Vagina (tissue), 2 donors: ENCODE measurements around the gene ATG2A. TPM values are rescaled to one million over a fixed set of nuclear protein-coding genes. Genes with fewer than 3 reads are reported as not detected.

ENCODE experiments used
- DNase-seq, 2 donors: peaks; one replicate each; pipeline ENCODE4 v3.0.0-alpha.2; 2017; ENCODE audit errors: extremely low spot score in 2 of 2
- H3K27ac ChIP-seq: fragments of 200-600 bp; sonication (generic); one replicate; pipeline ENCODE4 v1.5.1; 2019
- H3K27me3 ChIP-seq: fragments of 200-600 bp; sonication (generic); one replicate; pipeline ENCODE4 v1.5.1; 2019
- H3K36me3 ChIP-seq, 2 donors: fragments of 200-600 bp; sonication (generic); one replicate each; pipeline ENCODE4 v1.5.1; 2017 to 2019
- H3K4me1 ChIP-seq: fragments of 200-600 bp; sonication (generic); one replicate; pipeline ENCODE4 v1.5.1; 2019
- H3K4me3 ChIP-seq, 2 donors: fragments of 200-600 bp; sonication (generic); 1 replicate in 1 of 2; 2 replicates in 1 of 2; pipeline ENCODE4 v1.5.1; 2016 to 2019
- H3K9me3 ChIP-seq: fragments of 200-600 bp; sonication (generic); one replicate; pipeline ENCODE4 v1.5.1; 2019
- POLR2A ChIP-seq, 2 donors: fragments of 450-650 bp; IDR thresholded peaks; one replicate each; pipeline ENCODE4 v1.6.1; 2017; ENCODE audit warnings: antibody characterized with exemption in 2 of 2, mild to moderate bottlenecking in 2 of 2, moderate library complexity in 2 of 2
- POLR2AphosphoS5 ChIP-seq, 2 donors: sonication (generic); formaldehyde crosslinking; IDR thresholded peaks; one replicate each; pipeline ENCODE4 v1.9.0; 2017; ENCODE audit warnings: antibody characterized with exemption in 2 of 2, mild to moderate bottlenecking in 2 of 2, low read depth in 1 of 2; ENCODE audit not compliant: insufficient read depth in 1 of 2
- intact Hi-C: fragments of 100-400 bp; cut with DNase I; formaldehyde crosslinking; loops from one replicate; pipeline ENCODE4 v1.15.1; 2023
- total RNA-seq: library from RNA; depleted of rRNA; stranded (reverse); fragments of >200 nt; gene quantifications from one replicate; pipeline ENCODE4 v1.2.3, GENCODE V29; 2016
- TF ChIP-seq, protein P1 (sequence below), 3 experiments: fragments of 450-650 bp in 2 of 3; fragments of 200-600 bp in 1 of 3; sonication (generic) in 1 of 3; IDR thresholded peaks; one replicate each; pipeline ENCODE4 v1.5.1; 2017 to 2019; ENCODE audit warnings: antibody characterized with exemption in 3 of 3, mild to moderate bottlenecking in 2 of 3, moderate library complexity in 2 of 3

The ATG2A gene
- 27.0 TPM for total RNA-seq

DNA sequence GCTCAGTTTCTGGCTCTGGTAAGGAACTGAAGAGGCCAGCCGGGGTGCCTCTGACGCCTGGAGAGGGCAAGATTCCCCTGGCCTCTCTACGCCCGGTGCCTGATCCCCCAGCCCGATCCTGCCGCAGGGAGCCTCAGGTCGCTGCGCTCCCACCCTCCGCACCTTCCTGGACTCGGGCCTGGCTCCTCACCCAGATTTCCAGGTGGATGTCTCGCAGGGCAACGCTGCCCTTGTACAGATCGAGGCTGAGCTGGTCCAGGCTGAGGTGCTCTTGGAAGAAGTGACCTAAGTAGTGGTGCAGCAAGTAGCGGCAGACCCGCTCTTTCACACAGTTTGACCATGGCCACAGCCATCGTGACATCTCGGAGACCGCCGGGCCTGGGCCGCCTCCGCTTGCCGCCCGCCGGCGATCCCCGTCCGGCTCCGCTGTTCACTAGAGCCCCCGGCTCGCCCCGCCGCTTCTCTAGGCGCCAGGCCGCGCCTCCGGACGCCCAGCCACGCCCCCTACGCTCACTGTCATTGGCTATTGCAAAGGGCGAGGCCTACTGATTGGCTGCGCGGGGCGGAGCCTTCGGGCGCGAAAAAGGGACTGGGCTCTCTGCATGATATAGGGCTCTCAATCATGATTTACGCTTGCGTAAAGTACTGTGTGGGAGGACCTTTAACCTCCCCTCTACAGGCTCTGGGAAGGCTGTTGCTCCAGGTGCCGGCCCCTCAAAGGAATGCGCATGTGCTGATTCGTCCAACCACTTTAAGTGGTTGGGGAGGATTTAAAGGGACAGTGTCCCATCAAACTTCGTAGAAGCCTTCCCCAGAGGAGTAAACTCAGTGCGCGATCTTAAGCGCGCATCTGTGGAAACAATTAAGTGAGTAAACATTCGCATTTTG lies at the start of gene ATG2A:
Gene ATG2A (minus strand): TSS at position 435 of the 888 bp plus-strand sequence. CDS start 74 bp downstream, at position 361.
- peaks cover 34% of the 10 kb centered on the region for H3K4me1 ChIP-seq
- peaks cover 0 to 23% of the 10 kb centered on the region in 2 donors for H3K36me3 ChIP-seq
- no peaks in the 10 kb centered on the region for H3K9me3 ChIP-seq
- H3K27me3 ChIP-seq = no peaks in the 10 kb centered on the region
- peak; percentile 88 to 100 for TF ChIP-seq POLR2AphosphoS5 (IDR thresholded peaks at IDR 0.05; ENCODE audit: insufficient read depth in 1 of 2, low read depth in 1 of 2)
- TF ChIP-seq, protein P1, sequence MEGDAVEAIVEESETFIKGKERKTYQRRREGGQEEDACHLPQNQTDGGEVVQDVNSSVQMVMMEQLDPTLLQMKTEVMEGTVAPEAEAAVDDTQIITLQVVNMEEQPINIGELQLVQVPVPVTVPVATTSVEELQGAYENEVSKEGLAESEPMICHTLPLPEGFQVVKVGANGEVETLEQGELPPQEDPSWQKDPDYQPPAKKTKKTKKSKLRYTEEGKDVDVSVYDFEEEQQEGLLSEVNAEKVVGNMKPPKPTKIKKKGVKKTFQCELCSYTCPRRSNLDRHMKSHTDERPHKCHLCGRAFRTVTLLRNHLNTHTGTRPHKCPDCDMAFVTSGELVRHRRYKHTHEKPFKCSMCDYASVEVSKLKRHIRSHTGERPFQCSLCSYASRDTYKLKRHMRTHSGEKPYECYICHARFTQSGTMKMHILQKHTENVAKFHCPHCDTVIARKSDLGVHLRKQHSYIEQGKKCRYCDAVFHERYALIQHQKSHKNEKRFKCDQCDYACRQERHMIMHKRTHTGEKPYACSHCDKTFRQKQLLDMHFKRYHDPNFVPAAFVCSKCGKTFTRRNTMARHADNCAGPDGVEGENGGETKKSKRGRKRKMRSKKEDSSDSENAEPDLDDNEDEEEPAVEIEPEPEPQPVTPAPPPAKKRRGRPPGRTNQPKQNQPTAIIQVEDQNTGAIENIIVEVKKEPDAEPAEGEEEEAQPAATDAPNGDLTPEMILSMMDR (IDR thresholded peaks at IDR 0.05) = no peak
- peak in 1 of 2 donors; percentile 83 for TF ChIP-seq POLR2A (IDR thresholded peaks at IDR 0.05)
- intact Hi-C loops = loop anchor here (10.0 kb wide), 1 partner anchor 1302 kb away; the partner anchor contains the start of gene PLAAT3
- peak; percentile 99 to 100 for DNase-seq
- H3K4me3 ChIP-seq = peak within 1 kb of the TSS; percentile 52 to 89
- peak within 1 kb of the TSS; percentile 85 for H3K27ac ChIP-seq

- Histone ChIP-seq H3K27me3 (no peaks in the 10 kb centered on the region), H3K36me3 (no peaks in the 10 kb centered on the region), H3K27ac (no peak overlapping the region), H3K9me3 (no peaks in the 10 kb centered on the region), H3K4me1 (no peaks in the 10 kb centered on the region), H3K4me3 (no peak overlapping the region)
- intact Hi-C loops = no loop called here
- DNase-seq = no peak
- TF ChIP-seq POLR2AphosphoS5 (IDR thresholded peaks at IDR 0.05; ENCODE audit: insufficient read depth in 1 of 2, low read depth in 1 of 2) (no peak), POLR2A (IDR thresholded peaks at IDR 0.05) (no peak)
- TF ChIP-seq, protein P1 (IDR thresholded peaks at IDR 0.05) = no peak
Observed at GRCh38 chr11:64963072-64963631, 46.1 kb upstream of the ATG2A start.

- intact Hi-C loops = no loop called here
- TF ChIP-seq POLR2A (IDR thresholded peaks at IDR 0.05) (no peak), POLR2AphosphoS5 (IDR thresholded peaks at IDR 0.05; ENCODE audit: insufficient read depth in 1 of 2, low read depth in 1 of 2) (no peak)
- TF ChIP-seq, protein P1 (IDR thresholded peaks at IDR 0.05) = no peak
- H3K9me3 ChIP-seq = no peaks in the 10 kb centered on the region
- no peak for DNase-seq
- no peaks in the 10 kb centered on the region for H3K4me1 ChIP-seq
- H3K36me3 ChIP-seq = no peaks in the 10 kb centered on the region
- H3K27me3 ChIP-seq = no peaks in the 10 kb centered on the region
- H3K4me3 ChIP-seq = no peak overlapping the region
- H3K27ac ChIP-seq = no peak overlapping the region
Observed at GRCh38 chr11:64960719-64961118, 43.7 kb upstream of the ATG2A start.

DNA sequence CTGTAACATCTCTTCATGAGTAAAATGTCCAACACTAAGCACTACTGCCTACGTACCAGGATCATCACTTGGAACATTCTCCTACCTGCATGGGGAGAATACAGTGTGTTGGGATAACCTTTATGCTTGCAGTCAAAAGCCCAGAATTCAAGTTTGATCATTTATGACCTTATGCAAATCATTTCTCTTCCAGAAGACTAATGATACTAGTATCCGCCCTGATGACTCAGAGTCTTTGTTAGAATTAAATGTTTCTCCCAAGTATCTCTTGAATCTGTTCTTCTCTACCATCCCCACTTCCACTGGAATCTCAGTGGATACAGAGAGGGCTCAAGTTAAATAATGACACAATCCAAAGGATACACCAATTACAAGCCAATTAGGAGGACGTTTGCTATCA lies 42.5 kb upstream of the ATG2A start:
- H3K27ac ChIP-seq = no peak overlapping the region
- no peak for DNase-seq
- no peaks in the 10 kb centered on the region for H3K9me3 ChIP-seq
- no peaks in the 10 kb centered on the region for H3K4me1 ChIP-seq
- H3K27me3 ChIP-seq = no peaks in the 10 kb centered on the region
- H3K4me3 ChIP-seq = no peak overlapping the region
- TF ChIP-seq POLR2AphosphoS5 (IDR thresholded peaks at IDR 0.05; ENCODE audit: insufficient read depth in 1 of 2, low read depth in 1 of 2) (no peak), POLR2A (IDR thresholded peaks at IDR 0.05) (no peak)
- TF ChIP-seq, protein P1 (IDR thresholded peaks at IDR 0.05) = no peak
- H3K36me3 ChIP-seq = no peaks in the 10 kb centered on the region
- intact Hi-C loops = no loop called here
